HG03442 (cell line): Measurements from ENCODE around the gene HEATR5A.
"Not testable (repeated sequence)": the region's sequence is repeated elsewhere in the genome, so short reads cannot be mapped to it uniquely, and the experiment has no call there.

ENCODE experiments used
- ATAC-seq: cut with Tn5 transposase; IDR thresholded peaks from one replicate; pipeline ENCODE4 v1.9.1; 2021; ENCODE audit warnings: mild to moderate bottlenecking, moderate library complexity; ENCODE audit not compliant: unreplicated experiment

The HEATR5A gene

DNA sequence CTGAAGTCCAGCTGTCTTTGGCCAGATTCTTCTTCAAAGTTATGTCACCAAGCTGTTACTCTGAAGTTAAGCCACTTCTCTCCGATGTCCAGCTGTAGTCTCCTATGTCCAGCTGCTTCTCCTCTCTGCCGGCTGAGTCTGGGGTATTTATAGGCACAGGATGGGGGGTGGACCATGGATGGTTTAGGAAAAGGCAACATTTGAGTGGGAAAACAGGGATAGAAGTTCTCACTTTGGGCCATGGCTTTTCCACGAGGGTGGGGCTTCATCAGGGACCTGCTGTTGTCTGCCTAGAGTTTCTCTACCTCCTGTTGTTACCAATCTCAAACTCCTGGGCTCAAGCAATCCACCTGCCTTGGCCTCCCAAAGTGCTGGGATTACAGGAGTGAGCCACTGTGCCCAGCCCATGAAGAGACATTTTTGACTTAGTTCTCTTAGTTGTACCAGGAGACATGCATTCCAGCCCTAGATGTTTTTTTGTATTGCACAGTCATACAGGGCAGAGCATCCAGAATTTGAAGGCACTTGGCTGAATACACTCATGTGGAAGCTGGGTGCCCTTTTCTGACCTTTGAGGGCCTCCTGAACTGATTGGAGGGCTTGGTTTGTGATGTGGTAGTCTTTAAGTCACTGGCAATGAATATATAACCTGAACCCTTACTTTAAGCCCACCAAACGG is 132.9 kb downstream of the HEATR5A start:
- ATAC-seq = no peak

GRCh38 chr14:31286456-31287293 is 133.7 kb downstream of the HEATR5A start:
- no peak for ATAC-seq

DNA sequence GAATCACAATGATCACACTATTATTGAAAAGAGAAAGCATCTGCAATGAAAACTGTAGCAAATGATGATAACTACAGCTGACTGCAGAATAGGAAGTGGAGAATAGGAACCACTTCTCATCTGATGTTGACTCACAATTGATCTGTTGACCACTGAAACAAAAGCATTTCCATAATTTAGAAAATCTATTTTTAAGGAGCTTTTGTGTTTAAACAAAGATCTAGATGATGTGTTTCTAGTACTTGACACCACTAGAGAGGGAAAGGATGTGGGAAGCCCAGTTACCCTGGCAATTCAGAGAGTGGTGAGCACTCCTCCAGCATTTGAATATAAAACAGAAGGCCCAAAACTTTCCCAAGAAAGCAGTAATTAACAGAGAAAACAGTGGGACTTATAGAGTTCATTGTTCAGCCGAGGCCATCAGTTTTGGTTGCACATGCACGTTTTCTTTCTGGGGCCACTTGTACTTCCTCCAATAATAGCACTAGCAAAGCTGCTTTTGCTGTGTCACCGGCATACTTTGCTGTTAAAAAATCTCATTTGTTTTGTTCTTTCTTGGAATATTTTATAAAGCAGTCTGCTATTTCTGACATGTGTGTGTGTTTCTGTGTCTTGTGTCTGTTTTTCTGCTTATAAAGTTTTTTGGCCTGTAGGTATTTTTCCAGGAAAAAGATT is 136.6 kb downstream of the HEATR5A start:
- peak; percentile 75 for ATAC-seq

GRCh38 chr14:31283153-31283552 is 137.2 kb downstream of the HEATR5A start:
- ATAC-seq = peak; percentile 14

- no peak for ATAC-seq
These were observed 139.5 kb downstream of the HEATR5A start for GRCh38 chr14:31280871-31281220.

DNA sequence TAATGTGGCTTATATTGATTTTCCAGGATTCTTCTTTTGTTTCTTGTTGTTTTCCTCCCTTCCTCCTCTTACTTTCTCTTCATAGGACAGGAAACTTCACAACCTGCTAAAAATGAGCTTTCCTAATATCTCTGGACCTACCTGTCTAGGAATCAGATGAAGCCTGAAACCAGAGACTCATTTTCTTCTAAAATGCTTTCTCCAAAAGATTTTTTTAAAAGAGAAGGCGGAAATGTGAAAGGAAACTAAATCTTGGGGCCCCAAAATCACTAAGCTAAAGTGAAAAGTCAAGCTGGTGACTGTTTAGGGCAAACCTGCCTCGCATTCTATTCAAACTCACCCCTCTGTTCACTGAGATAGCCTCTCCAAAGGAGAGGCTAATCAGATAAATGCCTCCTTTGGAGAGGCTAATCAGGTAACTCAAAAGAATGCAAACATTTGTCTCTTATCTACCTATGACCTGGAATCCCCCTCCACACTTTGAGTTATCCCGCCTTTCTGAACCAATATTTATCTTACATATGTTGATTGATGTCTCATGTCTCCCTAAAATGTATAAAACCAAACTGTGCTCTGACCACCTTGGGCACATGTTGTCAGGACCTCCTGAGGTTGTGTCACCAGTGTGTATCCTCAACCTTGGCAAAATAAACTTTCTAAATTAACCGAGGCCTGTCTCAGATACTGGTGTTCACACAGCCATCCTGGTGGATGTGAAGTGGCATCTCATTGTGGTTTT is 140.0 kb downstream of the HEATR5A start:
- ATAC-seq = no peak

DNA sequence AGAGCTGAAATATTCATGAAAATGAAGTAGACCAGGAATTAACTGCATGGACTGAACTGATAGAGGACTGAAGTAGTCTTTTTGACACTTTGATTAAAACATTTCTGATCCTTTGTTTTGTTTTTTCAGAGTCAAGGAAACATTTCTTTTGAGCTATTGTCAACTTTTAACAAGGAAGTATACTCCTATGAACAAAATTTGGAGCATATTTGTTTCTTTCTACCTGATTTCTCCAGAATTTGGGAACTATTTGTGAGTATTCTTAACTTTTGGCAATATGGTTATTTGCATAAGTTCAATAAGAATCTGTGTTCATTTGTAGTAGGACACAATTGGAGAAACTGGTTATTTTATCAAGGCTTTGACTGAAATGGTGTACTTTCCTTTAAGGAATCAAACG is 141.5 kb downstream of the HEATR5A start:
- ATAC-seq = no peak

DNA sequence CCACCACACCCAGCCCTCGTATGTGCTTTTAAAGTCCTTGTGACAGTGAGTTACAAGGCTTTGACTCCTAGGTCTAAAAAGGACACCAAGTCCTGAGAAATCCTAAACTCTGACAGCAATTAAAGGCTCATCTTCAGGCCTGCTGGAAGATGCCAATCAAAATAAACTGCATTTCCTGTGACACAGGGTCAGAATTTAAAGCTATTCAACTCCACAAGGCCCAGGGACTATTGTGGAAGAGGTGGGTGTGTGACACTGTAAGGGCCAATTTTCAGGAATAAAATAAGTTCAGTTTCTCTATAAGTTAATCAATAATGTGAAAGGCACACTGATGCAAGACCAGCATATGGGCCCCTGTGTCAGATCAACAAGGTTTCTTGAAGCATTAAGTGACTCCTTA is 143.3 kb downstream of the HEATR5A start:
- no peak for ATAC-seq

- ATAC-seq = not testable (repeated sequence)
These were observed 143.9 kb downstream of the HEATR5A start for GRCh38 chr14:31276417-31276816.

GRCh38 chr14:31275731-31276130 is 144.6 kb downstream of the HEATR5A start:
- ATAC-seq = no peak

- no peak for ATAC-seq
These were observed 148.7 kb downstream of the HEATR5A start for GRCh38 chr14:31271648-31272047.

DNA sequence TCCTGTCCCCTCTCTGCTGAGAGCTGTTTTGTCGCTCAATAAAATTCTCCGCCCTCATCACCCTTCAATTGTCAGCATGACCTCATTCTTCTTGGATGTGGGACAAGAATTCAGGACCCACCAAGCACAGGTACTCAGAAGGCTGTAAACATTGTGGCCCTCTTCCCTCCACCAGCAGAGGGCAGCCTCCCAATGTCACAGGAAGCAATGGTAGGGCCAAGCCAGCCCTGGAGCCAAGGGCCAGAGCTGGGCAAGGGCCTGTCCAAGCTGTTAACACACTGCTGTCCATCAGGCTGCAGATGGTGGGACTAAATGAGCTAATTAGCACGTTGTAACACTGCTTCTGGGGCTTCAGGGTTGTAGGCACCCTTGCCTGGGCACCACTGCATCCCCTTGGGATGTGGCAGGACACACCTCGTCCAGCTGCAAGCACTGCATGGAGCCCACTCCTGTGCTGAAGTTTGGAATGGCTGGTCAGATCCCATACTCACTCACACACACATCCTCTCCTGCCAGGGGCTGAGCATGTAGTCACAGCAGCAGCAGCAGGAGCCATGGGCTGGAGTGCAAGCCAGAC is 150.1 kb downstream of the HEATR5A start:
- no peak for ATAC-seq

- no peak for ATAC-seq
These were observed 150.6 kb downstream of the HEATR5A start for GRCh38 chr14:31269634-31270195.

DNA sequence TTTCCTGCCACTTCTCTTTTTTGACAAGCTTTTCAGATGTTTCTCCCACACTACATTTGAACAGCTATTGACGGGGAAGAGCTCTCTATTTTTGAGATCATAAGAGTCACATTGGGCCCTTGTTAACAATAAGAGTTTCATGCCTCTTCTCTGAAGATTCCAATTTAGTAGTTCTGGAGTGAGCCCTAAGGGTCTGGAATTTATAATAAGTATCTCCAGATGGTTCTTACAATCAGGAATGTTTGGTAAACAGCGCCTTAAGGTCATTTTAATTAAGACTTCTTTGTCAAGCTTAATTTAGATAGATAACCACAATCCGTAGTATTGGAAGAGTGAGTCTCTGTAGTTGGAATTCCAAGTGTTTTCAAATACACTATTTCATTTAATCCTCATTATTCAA is 152.1 kb downstream of the HEATR5A start:
- no peak for ATAC-seq

GRCh38 chr14:31266437-31267331 is 153.7 kb downstream of the HEATR5A start:
- no peak for ATAC-seq

GRCh38 chr14:31265701-31266398 is 154.5 kb downstream of the HEATR5A start:
- ATAC-seq = no peak

DNA sequence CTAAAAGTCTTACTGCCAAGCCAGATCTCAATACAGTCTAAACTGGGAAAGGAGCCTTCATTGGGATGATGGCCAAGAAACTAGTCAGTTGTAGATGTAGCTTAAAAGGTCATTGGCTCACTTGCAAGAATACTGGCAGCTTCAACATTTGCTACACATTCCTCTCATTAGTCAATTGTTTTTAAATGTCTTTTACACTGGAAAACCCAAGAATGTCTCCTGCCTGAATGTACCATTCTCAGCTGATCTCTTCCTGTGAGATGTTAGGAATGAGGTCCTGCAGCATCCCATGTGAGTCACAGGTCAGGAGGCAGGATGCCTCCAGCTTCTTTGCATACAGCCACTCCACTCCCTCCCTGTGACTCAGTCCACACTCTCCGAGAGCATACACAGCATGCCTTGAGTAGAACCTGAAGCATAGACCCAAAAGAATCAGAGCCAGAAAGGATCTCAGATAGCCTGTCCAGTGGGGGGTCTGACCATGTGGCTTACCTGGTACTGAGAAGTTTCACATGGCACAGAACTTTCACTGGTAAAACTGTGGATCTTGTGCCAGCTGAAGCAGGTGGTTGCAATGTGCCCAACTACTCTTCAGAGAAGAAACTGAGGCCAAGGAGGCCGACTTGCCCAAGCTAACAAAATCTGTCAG is 156.7 kb downstream of the HEATR5A start:
- ATAC-seq = no peak
